Smooth muscle cell (in vitro differentiated cells): ENCODE data around the gene DRAXIN. TPM values are rescaled to one million over a fixed set of nuclear protein-coding genes. Genes with fewer than 3 reads are reported as not detected.

Experiments used
- DNase-seq: peaks from one replicate; lab custom pipeline; 2025; ENCODE audit not compliant: unreplicated experiment; lab: John Stamatoyannopoulos, UW
- H2AFZ ChIP-seq: fragments of 200-600 bp; sonication (generic); 2 replicates; pipeline ENCODE4 v1.6.0; 2016; ENCODE audit warnings: antibody characterized with exemption, low read depth, mild to moderate bottlenecking
- H3F3A ChIP-seq: fragments of 200-600 bp; sonication (generic); 2 replicates; pipeline ENCODE4 v1.6.0; 2017; ENCODE audit warnings: antibody characterized with exemption, low read depth
- H3K27ac ChIP-seq: fragments of 200-600 bp; sonication (generic); 2 replicates; pipeline ENCODE4 v1.5.1; 2016; ENCODE audit warnings: low read depth, mild to moderate bottlenecking
- H3K27me3 ChIP-seq: fragments of 200-600 bp; sonication (generic); 2 replicates; pipeline ENCODE4 v1.6.1; 2016; ENCODE audit warnings: low read depth, mild to moderate bottlenecking
- H3K36me3 ChIP-seq: fragments of 200-600 bp; sonication (generic); 2 replicates; pipeline ENCODE4 v1.5.1; 2016; ENCODE audit warnings: low read depth
- H3K4me1 ChIP-seq: fragments of 200-600 bp; sonication (generic); 2 replicates; pipeline ENCODE4 v1.5.1; 2016; ENCODE audit warnings: low read depth
- H3K4me2 ChIP-seq: fragments of 200-600 bp; sonication (generic); 2 replicates; pipeline ENCODE4 v1.6.0; 2016; ENCODE audit warnings: mild to moderate bottlenecking
- H3K4me3 ChIP-seq: fragments of 200-600 bp; sonication (generic); 2 replicates; pipeline ENCODE4 v1.5.1; 2016; ENCODE audit warnings: mild to moderate bottlenecking
- H3K79me2 ChIP-seq: fragments of 200-600 bp; sonication (generic); 2 replicates; pipeline ENCODE4 v1.6.0; 2016; ENCODE audit warnings: low read depth, mild to moderate bottlenecking
- H3K9ac ChIP-seq: fragments of 200-600 bp; sonication (generic); 2 replicates; pipeline ENCODE4 v1.6.0; 2016; ENCODE audit warnings: low read depth
- H3K9me3 ChIP-seq: fragments of 200-600 bp; sonication (generic); replicated peaks from 2 replicates; pipeline ENCODE4 v1.5.1; 2016; ENCODE audit warnings: low read depth
- H4K20me1 ChIP-seq: fragments of 200-600 bp; sonication (generic); 2 replicates; pipeline ENCODE4 v1.6.0; 2016; ENCODE audit warnings: low read depth
- WGBS: methylation state at CpG from one replicate; pipeline ENCODE4 v1.1.7; 2016; ENCODE audit warnings: low lambda C conversion rate; 5-methylcytosine and 5-hydroxymethylcytosine counted together
- polyA plus RNA-seq: library from polyadenylated mRNA; unstranded; fragments of >200 nt; fragmentation: Nextera tagmentation; extraction: Ambion mirVana; gene quantifications from 2 replicates; pipeline ENCODE4 v1.2.1, GENCODE V29; 2016
- total RNA-seq: library from RNA; depleted of rRNA; stranded (reverse); fragments of >200 nt; gene quantifications from 2 replicates; pipeline ENCODE4 v1.2.3, GENCODE V29; 2014
- TF ChIP-seq, protein P1 (sequence below): fragments of 200-600 bp; sonication (generic); IDR thresholded peaks from 2 replicates; pipeline ENCODE4 v1.5.1; 2017; ENCODE audit warnings: borderline replicate concordance, mild to moderate bottlenecking, antibody characterized with exemption; ENCODE audit not compliant: insufficient read depth, poor library complexity, severe bottlenecking

DRAXIN gene
- total and polyA plus RNA-seq, 2 experiments from 2014 or later, result 0.09 to 0.15 TPM

- H3K79me2 ChIP-seq, result no peaks in the 10 kb centered on the region
- H3K4me1 ChIP-seq, result no peaks in the 10 kb centered on the region
- H2AFZ ChIP-seq, result no peak overlapping the region
- no peak for DNase-seq
- H3K9ac ChIP-seq, result no peak overlapping the region
- H3K4me3 ChIP-seq, result no peak overlapping the region
- H3K27me3 ChIP-seq, result no peaks in the 10 kb centered on the region
- no peak overlapping the region for H3K27ac ChIP-seq
- H3K9me3 ChIP-seq, result no peaks in the 10 kb centered on the region
- no peaks in the 10 kb centered on the region for H3F3A ChIP-seq
- H4K20me1 ChIP-seq, result no peaks in the 10 kb centered on the region
- 77% methylated on average over 5 of the region's 5 CpGs for WGBS
- H3K36me3 ChIP-seq, result no peaks in the 10 kb centered on the region
- TF ChIP-seq, protein P1, sequence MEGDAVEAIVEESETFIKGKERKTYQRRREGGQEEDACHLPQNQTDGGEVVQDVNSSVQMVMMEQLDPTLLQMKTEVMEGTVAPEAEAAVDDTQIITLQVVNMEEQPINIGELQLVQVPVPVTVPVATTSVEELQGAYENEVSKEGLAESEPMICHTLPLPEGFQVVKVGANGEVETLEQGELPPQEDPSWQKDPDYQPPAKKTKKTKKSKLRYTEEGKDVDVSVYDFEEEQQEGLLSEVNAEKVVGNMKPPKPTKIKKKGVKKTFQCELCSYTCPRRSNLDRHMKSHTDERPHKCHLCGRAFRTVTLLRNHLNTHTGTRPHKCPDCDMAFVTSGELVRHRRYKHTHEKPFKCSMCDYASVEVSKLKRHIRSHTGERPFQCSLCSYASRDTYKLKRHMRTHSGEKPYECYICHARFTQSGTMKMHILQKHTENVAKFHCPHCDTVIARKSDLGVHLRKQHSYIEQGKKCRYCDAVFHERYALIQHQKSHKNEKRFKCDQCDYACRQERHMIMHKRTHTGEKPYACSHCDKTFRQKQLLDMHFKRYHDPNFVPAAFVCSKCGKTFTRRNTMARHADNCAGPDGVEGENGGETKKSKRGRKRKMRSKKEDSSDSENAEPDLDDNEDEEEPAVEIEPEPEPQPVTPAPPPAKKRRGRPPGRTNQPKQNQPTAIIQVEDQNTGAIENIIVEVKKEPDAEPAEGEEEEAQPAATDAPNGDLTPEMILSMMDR, result no peak
- H3K4me2 ChIP-seq, result no peak overlapping the region
Observed at GRCh38 chr1:11772458-11772857, 80.9 kb downstream of the DRAXIN start.

DNA sequence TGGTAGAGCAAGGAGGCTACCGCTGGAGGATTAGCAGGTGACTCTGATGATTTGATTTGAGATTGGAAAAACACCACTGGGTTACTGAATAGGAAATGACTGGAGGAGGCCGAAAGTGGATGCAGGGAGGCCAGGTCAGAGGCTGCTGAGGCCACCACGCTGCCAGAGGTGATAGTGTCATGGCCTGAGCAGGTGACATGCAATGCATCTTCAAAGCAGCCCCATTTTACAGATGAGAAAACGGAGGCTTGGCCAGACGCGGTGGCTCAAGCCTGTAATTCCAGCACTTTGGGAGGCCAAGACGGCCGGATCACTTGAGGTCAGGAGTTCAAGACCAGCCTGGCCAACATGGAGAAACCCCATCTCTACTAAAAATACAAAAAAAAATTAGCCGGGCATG lies 83.2 kb downstream of the DRAXIN start:
- H3K4me3 ChIP-seq, result no peak overlapping the region
- no peaks in the 10 kb centered on the region for H3F3A ChIP-seq
- H3K36me3 ChIP-seq, result no peaks in the 10 kb centered on the region
- TF ChIP-seq, protein P1, result no peak
- H3K9me3 ChIP-seq, result no peaks in the 10 kb centered on the region
- H4K20me1 ChIP-seq, result no peaks in the 10 kb centered on the region
- H3K4me2 ChIP-seq, result no peak overlapping the region
- no peak overlapping the region for H3K27ac ChIP-seq
- WGBS, result 93% methylated on average over 9 of the region's 9 CpGs
- H3K79me2 ChIP-seq, result no peaks in the 10 kb centered on the region
- no peaks in the 10 kb centered on the region for H3K4me1 ChIP-seq
- H2AFZ ChIP-seq, result no peak overlapping the region
- H3K27me3 ChIP-seq, result no peaks in the 10 kb centered on the region
- no peak overlapping the region for H3K9ac ChIP-seq
- DNase-seq, result no peak

Other genes starting within 250 kb of the DRAXIN start
- gene DISP3, start 212.6 kb upstream of the DRAXIN start, total RNA-seq, result 1.0 TPM in 1 of 2 replicates, not detected in the other
- 0.17 and 0.27 TPM in 2 replicates for gene DISP3, start 212.6 kb upstream of the DRAXIN start, polyA plus RNA-seq
- gene FBXO2, start 37.3 kb upstream of the DRAXIN start, total RNA-seq, result 4.6 and 15.6 TPM in 2 replicates
- gene FBXO2, start 37.3 kb upstream of the DRAXIN start, polyA plus RNA-seq, result 15.5 and 34.8 TPM in 2 replicates
- gene FBXO44, start 36.8 kb upstream of the DRAXIN start, total RNA-seq, result 9.0 and 10.4 TPM in 2 replicates
- 16.2 and 20.8 TPM in 2 replicates for gene FBXO44, start 36.8 kb upstream of the DRAXIN start, polyA plus RNA-seq
- gene FBXO6, start 27.5 kb upstream of the DRAXIN start, total RNA-seq, result 4.3 and 7.4 TPM in 2 replicates
- gene FBXO6, start 27.5 kb upstream of the DRAXIN start, polyA plus RNA-seq, result 12.8 and 13.2 TPM in 2 replicates
- gene MAD2L2, start 10.6 kb upstream of the DRAXIN start, total RNA-seq, result 34.0 and 46.0 TPM in 2 replicates
- gene MAD2L2, start 10.6 kb upstream of the DRAXIN start, polyA plus RNA-seq, result 81.2 and 87.4 TPM in 2 replicates
- 30.9 and 32.0 TPM in 2 replicates for gene AGTRAP, start 44.4 kb downstream of the DRAXIN start, total RNA-seq
- 67.8 and 76.8 TPM in 2 replicates for gene AGTRAP, start 44.4 kb downstream of the DRAXIN start, polyA plus RNA-seq
- gene C1orf167, start 70.5 kb downstream of the DRAXIN start, total RNA-seq, result not detected in 2 replicates
- 0.70 TPM in 1 of 2 replicates, not detected in the other for gene C1orf167, start 70.5 kb downstream of the DRAXIN start, polyA plus RNA-seq
- 12.1 and 15.2 TPM in 2 replicates for gene MTHFR, start 114.3 kb downstream of the DRAXIN start, total RNA-seq
- gene MTHFR, start 114.3 kb downstream of the DRAXIN start, polyA plus RNA-seq, result 6.1 and 8.3 TPM in 2 replicates
- 8.4 and 13.6 TPM in 2 replicates for gene CLCN6, start 114.5 kb downstream of the DRAXIN start, total RNA-seq
- 9.9 and 14.8 TPM in 2 replicates for gene CLCN6, start 114.5 kb downstream of the DRAXIN start, polyA plus RNA-seq
- not detected in 2 replicates for gene NPPA, start 156.1 kb downstream of the DRAXIN start, total RNA-seq
- gene NPPA, start 156.1 kb downstream of the DRAXIN start, polyA plus RNA-seq, result 0.48 and 1.4 TPM in 2 replicates
- gene NPPB, start 167.2 kb downstream of the DRAXIN start, total RNA-seq, result 6.7 and 9.5 TPM in 2 replicates
- 9.6 and 12.2 TPM in 2 replicates for gene NPPB, start 167.2 kb downstream of the DRAXIN start, polyA plus RNA-seq
- gene KIAA2013, start 234.7 kb downstream of the DRAXIN start, total RNA-seq, result 41.0 and 41.3 TPM in 2 replicates
- gene KIAA2013, start 234.7 kb downstream of the DRAXIN start, polyA plus RNA-seq, result 70.9 and 71.6 TPM in 2 replicates
- gene PLOD1, start 243.0 kb downstream of the DRAXIN start, total RNA-seq, result 292 and 362 TPM in 2 replicates
- 425 and 559 TPM in 2 replicates for gene PLOD1, start 243.0 kb downstream of the DRAXIN start, polyA plus RNA-seq